Prostate gland (tissue), 2 donors: ENCODE data around the gene ESR2.

Source experiments
- POLR2AphosphoS5 ChIP-seq: sonication (generic); formaldehyde crosslinking; IDR thresholded peaks from one replicate; pipeline ENCODE4 v1.6.1; 2017; ENCODE audit warnings: antibody characterized with exemption
- TF ChIP-seq, protein P1 (sequence below), 4 experiments: fragments of 200-600 bp in 2 of 4; fragments of 450-650 bp in 2 of 4; sonication (generic) in 2 of 4; IDR thresholded peaks; 1 replicate in 3 of 4; 2 replicates in 1 of 4; pipeline ENCODE4 v1.5.1; 2016 to 2019; ENCODE audit warnings: antibody characterized with exemption in 4 of 4, mild to moderate bottlenecking in 2 of 4, moderate library complexity in 2 of 4

- no peak for TF ChIP-seq POLR2AphosphoS5
- TF ChIP-seq, protein P1, sequence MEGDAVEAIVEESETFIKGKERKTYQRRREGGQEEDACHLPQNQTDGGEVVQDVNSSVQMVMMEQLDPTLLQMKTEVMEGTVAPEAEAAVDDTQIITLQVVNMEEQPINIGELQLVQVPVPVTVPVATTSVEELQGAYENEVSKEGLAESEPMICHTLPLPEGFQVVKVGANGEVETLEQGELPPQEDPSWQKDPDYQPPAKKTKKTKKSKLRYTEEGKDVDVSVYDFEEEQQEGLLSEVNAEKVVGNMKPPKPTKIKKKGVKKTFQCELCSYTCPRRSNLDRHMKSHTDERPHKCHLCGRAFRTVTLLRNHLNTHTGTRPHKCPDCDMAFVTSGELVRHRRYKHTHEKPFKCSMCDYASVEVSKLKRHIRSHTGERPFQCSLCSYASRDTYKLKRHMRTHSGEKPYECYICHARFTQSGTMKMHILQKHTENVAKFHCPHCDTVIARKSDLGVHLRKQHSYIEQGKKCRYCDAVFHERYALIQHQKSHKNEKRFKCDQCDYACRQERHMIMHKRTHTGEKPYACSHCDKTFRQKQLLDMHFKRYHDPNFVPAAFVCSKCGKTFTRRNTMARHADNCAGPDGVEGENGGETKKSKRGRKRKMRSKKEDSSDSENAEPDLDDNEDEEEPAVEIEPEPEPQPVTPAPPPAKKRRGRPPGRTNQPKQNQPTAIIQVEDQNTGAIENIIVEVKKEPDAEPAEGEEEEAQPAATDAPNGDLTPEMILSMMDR (IDR thresholded peaks at IDR 0.05): no peak
Measured at GRCh38 chr14:64114796-64115195, 179.4 kb downstream of the ESR2 start.
